Measurements from ENCODE around the gene SCAF4.

DNA sequence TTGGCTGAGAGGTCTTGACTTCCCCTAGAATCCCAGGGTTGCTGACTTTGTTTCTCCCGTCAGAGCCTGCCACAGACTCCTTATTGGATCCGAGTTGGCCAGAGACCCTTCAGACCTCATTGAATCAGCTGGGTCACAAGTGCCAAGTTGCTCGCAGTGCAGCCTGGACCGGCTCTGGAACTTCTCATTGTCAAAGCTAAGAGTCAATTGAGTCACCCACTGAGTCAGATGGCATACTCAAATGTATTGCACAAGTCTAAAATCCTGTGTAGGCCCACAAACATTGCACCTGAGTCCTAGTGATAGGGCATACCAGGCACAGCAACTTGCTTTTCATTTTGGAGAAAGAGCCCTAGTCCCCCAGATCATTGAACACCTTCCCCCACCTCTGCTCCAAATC is 20.4 kb upstream of the SCAF4 start:
- no peak for TF ChIP-seq CTCF (IDR thresholded peaks at IDR 0.05; ENCODE audit: insufficient read depth, low read length, poor library complexity, severe bottlenecking)
- TF ChIP-seq EZH2phosphoT487 (conservative IDR thresholded peaks at IDR 0.05; ENCODE audit: low read length) = no peak

Measured in SU-DHL-6 (cell line).